GM10847 (cell line): ENCODE data around the gene DISP1.
A peak's percentile ranks its signal among the peaks of the same experiment; 100 is the strongest.

Source experiments
- POLR2A ChIP-seq: IDR thresholded peaks from 2 replicates; pipeline ENCODE4 v1.6.1; 2011; ENCODE audit not compliant: insufficient read length; ENCODE audit errors: extremely low read depth

The DISP1 gene, protein sequence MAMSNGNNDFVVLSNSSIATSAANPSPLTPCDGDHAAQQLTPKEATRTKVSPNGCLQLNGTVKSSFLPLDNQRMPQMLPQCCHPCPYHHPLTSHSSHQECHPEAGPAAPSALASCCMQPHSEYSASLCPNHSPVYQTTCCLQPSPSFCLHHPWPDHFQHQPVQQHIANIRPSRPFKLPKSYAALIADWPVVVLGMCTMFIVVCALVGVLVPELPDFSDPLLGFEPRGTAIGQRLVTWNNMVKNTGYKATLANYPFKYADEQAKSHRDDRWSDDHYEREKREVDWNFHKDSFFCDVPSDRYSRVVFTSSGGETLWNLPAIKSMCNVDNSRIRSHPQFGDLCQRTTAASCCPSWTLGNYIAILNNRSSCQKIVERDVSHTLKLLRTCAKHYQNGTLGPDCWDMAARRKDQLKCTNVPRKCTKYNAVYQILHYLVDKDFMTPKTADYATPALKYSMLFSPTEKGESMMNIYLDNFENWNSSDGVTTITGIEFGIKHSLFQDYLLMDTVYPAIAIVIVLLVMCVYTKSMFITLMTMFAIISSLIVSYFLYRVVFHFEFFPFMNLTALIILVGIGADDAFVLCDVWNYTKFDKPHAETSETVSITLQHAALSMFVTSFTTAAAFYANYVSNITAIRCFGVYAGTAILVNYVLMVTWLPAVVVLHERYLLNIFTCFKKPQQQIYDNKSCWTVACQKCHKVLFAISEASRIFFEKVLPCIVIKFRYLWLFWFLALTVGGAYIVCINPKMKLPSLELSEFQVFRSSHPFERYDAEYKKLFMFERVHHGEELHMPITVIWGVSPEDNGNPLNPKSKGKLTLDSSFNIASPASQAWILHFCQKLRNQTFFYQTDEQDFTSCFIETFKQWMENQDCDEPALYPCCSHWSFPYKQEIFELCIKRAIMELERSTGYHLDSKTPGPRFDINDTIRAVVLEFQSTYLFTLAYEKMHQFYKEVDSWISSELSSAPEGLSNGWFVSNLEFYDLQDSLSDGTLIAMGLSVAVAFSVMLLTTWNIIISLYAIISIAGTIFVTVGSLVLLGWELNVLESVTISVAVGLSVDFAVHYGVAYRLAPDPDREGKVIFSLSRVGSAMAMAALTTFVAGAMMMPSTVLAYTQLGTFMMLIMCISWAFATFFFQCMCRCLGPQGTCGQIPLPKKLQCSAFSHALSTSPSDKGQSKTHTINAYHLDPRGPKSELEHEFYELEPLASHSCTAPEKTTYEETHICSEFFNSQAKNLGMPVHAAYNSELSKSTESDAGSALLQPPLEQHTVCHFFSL (N-terminal part only)

DNA sequence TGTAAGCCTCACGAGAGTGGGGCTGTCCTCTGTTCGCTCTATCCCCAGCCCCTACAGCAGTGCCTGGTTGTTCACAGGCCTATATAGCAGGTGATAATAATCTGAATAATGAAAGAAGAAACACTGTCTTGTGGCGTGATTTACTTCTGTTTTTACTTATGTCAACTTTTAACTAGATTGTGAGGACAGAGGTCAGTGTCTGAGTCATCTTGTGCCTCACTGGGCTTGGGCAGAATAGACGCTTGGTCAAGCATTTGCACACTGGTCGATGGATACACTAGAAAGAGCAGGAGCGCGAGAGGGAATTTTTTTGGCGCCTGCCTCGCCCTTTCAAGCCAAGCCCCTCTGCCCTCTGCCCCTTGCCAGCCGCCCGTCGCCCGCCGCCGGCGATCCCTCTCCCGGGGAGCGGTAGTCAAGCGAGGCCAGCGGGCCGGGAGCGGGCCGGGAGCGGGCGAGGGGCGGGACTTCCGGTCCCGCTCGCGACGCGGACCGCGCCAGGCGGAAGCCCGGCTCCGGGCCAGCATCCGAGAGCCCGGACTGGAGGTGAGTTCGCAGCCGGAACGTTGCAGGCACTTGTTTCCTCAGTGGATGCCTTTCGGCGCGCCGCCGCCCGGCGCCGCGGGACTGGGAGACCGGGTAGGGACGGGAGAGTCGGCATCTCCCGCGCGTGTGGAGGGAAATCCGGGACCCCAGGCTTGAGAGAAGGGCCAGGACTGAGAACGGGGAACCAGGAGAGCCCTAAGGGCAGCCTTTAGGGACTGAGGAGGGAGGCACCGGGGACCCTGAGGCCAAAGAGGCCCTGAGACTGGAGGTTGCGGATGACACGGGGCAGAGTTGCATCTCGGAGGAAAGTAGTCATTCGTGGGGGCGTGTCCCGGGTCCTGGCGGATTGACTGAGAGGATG lies at the start of gene DISP1:
Gene DISP1 (plus strand): TSS at position 504 of the 904 bp plus-strand sequence. CDS start 127,785 bp downstream, outside the sequence.
- TF ChIP-seq POLR2A: peak; percentile 70

DNA sequence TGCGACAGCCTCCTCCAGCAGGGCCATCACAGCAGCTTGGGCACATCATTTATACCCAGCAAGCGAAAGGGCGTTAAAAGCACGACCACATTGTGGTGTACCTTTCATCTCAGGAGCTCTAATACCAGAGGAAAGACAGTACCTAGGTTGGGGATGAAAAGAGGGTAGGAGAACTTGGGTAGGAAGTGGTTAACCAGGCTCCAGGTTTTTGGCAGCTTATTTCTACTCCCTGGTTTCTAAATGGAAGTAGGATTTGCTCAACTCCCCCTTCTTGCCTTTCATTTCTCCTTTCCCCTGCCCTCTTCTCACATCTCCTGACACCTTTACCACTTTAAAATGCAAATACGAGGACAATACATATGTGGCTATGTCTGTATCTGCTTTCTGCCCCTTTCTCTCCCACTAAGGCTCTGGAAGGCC lies 47.7 kb upstream of the DISP1 start:
- TF ChIP-seq POLR2A: no peak

DNA sequence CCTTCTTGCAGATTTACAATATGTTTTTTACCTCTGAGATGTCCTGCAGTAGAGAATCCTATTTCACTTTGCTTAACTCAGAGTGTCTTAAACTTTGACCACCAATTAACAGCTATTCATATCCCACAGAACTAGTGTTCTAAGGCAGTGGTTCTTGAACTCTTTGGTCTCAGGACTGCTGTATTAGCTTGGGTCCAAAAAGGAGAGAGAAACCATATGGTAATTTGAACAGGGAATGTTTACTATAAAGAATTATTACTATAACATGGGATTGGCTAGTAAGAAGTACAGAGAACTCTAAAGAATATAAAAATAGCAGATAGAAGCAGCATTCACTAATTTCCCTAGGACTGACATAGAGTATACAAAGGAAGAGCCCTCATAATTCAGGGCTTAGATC lies 46.2 kb upstream of the DISP1 start:
- TF ChIP-seq POLR2A: no peak

DNA sequence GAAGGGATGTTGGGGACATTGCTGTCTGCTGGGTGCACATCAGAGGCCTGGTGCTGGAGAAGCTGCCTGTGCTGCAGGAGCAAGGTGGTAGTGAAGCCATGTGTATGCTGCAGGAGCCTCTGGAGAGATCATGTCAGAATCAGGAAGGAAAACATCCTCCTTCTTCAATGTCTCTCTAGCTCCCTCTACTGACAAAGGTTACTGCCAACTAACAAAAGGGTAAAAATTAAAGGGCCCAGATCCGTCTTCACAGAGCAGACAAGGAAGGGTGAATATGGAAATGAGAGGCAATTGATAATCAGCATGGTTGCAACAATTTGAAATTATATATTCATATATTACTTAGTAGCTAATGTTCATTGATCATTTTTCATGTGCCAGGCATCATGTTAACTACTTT lies 45.7 kb upstream of the DISP1 start:
- TF ChIP-seq POLR2A: no peak

DNA sequence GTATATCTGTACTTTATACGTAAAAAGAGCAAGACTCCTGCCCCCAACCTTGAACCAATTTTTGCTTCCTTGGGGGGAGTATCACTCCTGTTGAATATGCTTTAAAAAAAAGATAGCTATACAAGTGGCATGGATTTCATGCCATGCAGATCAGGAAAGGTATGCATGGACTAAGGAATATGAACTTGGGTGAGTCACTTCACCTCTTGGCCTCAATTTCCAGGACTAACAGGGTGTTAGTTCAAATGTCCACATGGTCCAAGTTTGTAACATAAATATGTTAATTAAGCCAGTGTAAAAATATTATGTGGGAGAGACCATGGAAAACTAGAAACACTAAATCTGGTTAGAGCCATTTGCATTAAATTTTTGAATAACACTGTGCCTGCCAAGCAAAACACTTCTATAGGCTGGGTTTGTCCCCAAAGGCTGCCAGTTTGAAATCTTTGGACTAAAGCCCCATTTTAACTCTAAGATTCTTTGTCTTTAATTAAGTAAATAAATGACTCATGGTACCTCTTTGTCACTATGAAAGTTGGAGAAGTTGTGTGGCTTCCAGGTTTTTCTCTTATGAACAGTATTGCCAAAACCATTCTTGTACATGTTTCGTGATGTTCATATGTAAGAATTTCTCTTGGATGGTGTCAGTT lies 44.7 kb upstream of the DISP1 start:
- TF ChIP-seq POLR2A: no peak

DNA sequence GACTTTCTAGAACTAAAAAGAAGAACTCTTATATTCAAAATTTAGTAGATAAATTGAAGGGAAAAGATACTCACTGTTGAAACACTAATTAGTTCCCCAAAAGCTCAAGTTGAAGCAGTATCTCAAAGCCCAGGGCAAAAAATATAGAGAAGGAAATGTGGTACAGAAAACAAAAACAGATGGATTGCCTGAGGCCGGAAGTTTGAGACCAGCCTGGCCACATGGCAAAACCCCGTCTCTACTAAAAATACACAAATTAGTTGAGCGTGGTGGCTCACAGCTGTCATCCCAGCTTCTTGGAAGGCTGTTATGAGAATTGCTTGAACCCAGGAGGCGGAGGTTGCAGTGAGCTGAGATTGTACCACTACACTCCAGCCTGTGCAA lies 41.9 kb upstream of the DISP1 start:
- no peak for TF ChIP-seq POLR2A

DNA sequence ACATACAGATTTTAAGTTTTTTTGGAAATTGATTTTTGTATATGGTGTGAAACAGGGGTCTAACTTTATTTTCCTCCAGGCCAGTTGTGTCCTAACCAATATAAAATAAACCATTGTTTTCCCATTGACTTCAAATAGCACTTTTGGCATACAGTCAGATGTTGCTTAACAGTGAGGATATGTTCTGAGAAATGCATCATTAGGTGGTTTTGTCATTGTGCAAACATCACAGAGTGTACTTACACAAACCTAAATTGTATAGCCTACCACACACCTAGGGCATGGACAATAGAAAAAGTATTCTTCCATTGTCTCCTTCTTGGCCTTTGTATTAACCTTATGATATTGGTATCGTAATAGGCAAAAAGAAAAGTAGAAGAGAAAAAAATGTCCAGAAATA lies 37.4 kb upstream of the DISP1 start:
- TF ChIP-seq POLR2A: no peak

DNA sequence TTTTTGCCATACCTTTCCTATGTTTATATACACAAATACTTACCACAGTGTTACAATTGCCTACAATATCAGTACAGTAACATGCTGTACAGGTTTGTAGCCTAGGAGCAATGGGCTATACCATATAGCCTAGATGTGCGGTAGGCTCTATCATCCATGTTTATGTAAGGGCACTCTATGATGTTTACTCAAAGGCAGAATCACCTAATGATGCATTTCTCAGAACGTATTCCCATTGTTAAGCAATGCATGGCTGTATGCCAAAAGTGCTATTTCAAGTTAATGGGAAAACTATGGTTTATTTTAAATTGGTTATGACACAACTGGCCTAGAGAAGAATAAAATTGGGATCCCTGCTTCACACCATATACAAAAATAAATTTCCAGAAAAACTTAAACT lies 36.9 kb upstream of the DISP1 start:
- TF ChIP-seq POLR2A: no peak

DNA sequence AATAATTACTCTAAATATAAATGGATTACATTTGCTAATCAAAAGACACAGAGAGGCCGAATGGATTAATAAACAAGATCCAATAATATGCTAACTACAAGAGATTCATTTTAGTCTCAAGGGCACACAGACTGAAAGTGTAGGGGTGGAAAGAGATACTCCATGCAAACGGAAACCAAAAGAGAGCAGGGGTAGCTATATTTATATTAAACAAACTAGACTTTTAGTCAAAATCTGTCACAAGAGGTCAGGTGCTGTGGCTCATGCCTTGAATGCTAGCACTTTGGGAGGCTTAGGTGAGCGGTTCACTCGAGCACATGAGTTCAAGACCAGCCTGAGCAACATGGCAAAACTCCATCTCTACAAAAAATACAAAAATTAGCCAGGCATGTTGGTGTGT lies 33.6 kb upstream of the DISP1 start:
- no peak for TF ChIP-seq POLR2A

DNA sequence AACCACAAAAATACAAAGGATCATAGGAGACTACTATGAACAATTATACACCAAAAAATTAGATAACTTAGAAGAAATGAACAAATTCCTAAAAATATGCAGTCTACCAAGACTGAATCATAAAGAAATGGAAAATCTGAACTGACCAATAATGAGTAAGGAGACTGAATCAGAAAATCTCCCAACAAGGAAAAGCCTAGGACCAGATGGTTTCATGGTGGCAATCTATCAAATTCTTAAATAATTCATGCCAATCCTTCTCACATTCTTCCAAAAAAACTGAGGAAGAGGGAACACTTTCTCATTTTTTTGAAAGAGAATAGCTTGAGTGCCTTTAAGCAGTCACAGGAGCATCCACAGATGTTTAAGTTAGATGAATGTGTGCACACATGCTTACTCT lies 31.8 kb upstream of the DISP1 start:
- no peak for TF ChIP-seq POLR2A

DNA sequence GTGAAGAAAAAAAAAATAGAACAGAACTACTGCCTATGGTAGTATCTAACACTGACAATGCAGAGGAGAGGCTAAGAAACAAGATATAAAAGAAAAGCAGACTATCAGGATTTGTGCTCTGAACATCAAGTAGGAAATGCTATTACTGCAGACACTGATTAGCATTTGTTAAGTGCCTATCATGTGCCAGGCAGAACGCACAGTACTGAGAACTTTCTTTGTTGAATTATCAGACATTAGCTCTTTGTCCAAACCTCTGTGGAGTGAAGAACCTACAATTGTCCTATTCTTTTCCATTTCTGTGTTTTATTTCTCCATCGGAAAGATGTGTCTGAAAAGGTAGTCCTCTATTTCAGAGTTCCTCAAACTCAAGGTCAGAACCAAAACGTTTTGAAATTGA lies 30.5 kb upstream of the DISP1 start:
- no peak for TF ChIP-seq POLR2A

DNA sequence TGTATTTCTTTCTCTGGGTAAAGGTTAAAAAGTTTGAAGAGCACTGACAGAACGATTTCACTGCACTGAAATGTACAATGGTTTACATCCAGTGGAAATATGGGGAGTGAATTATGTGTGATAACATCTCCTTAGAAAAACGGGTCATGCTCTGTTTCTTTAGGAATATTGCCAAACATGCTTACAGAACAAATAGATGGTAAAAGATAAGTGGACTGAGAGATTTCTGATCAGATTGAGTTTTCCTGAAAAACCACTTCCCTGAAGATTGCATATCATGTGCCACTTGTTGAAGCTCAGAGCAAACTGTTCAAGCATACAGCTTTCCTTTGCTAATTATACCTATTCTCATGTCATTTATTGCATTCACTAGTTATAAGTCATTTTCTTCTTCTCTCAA lies 29.9 kb upstream of the DISP1 start:
- TF ChIP-seq POLR2A: no peak

DNA sequence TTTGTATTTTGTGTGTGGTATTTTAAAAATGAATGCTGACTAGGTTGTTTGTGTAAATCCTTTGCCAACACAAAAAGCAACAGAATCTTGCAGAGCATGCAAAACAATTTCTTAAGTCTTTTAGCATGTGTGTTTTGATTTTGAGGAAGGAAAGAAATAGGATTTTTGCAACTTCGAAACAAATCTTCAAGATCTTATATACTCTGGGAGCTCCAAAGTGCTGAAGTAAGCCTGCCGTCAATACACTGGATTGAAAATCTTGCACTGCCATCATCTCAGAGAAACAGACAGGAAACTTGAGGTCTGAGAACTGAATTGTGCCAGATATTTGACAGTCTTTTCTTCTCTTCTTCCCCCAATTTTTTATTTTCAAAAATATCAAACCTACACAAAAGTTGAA lies 29.3 kb upstream of the DISP1 start:
- no peak for TF ChIP-seq POLR2A

DNA sequence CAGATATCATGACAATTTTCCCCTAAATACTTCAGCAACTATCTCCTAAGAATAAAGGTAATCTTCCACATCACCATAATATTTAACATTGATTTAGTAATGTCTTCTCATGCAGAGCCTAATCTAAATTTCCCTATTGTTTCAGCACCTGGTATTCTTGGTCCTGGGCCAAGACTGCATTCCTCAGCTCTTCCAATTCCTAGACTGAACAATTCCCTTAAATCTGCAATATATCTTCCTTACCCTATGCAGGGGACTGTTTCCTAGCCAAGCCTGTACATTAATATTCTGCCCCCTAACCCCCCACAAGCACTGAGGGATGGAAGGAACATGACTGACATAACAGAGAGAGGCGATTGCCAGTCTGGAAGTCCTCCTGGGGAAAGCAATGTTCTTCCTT lies 28.7 kb upstream of the DISP1 start:
- no peak for TF ChIP-seq POLR2A
